ENCODE results near the gene CCL23.

The CCL23 gene

GRCh38 chr17:36008998-36009665 is 8.6 kb downstream of the CCL23 start:
- TF ChIP-seq CTCF (IDR thresholded peaks at IDR 0.05; ENCODE audit: low read depth, low read length): peak; percentile 59
- no peak overlapping the region for H3K4me3 ChIP-seq (replicated peaks in 1 of 2; ENCODE audit: low read depth in 2 of 2, low read length in 2 of 2)
- peak; percentile 21 to 47 for DNase-seq (ENCODE audit: low read depth in 2 of 2)

DNA sequence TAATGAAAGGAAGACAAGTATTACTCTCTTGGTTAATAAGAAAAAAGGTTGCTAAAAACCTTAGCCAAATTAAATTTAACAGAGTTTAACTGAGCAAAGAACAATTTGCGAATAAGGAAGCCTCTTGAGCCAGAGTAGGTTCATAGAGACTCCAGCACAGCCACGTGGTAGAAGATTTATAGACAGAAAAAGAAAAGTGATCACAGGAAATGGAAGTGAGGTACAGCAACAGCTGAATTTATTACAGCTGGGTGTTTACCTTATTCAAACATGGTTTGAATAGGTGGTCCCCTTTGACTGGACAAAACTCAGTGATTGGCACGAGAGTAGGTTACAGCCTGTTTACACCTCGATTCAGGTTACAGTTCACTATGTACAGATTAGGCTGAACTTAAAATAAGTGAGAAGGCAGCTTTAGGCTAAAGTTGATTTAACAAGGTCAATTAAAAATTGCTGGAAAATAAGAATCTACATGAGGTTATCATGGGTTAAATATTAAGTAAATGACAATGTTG is 13.1 kb downstream of the CCL23 start:
- TF ChIP-seq CTCF (IDR thresholded peaks at IDR 0.05; ENCODE audit: low read depth, low read length): no peak
- H3K4me3 ChIP-seq (replicated peaks in 1 of 2; ENCODE audit: low read depth in 2 of 2, low read length in 2 of 2): no peak overlapping the region
- DNase-seq (ENCODE audit: low read depth in 2 of 2): no peak

DNA sequence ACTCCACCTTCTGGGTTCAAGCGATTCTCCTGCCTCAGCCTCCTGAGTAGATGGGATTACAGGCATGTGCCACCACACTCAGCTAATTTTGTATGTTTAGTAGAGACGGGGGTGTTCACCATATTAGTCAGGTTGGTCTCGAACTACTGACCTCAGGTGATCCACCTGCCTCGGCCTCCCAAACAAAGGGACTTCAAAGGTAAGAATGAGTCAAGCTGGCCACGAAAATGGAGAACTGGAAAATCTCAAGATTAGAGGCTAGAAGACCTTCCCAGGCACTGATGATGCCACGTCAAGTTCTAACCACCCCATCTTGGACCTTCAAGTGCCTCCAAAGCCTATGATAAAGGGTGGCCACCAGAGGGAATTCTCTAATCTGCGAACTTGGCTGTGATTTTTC is 15.1 kb downstream of the CCL23 start:
- no peak for TF ChIP-seq CTCF (IDR thresholded peaks at IDR 0.05; ENCODE audit: low read depth, low read length)
- no peak overlapping the region for H3K4me3 ChIP-seq (replicated peaks in 1 of 2; ENCODE audit: low read depth in 2 of 2, low read length in 2 of 2)
- no peak for DNase-seq (ENCODE audit: low read depth in 2 of 2)

GRCh38 chr17:36001862-36002603 is 15.7 kb downstream of the CCL23 start:
- TF ChIP-seq CTCF (IDR thresholded peaks at IDR 0.05; ENCODE audit: low read depth, low read length): no peak
- H3K4me3 ChIP-seq (replicated peaks in 1 of 2; ENCODE audit: low read depth in 2 of 2, low read length in 2 of 2): no peak overlapping the region
- no peak for DNase-seq (ENCODE audit: low read depth in 2 of 2)

DNA sequence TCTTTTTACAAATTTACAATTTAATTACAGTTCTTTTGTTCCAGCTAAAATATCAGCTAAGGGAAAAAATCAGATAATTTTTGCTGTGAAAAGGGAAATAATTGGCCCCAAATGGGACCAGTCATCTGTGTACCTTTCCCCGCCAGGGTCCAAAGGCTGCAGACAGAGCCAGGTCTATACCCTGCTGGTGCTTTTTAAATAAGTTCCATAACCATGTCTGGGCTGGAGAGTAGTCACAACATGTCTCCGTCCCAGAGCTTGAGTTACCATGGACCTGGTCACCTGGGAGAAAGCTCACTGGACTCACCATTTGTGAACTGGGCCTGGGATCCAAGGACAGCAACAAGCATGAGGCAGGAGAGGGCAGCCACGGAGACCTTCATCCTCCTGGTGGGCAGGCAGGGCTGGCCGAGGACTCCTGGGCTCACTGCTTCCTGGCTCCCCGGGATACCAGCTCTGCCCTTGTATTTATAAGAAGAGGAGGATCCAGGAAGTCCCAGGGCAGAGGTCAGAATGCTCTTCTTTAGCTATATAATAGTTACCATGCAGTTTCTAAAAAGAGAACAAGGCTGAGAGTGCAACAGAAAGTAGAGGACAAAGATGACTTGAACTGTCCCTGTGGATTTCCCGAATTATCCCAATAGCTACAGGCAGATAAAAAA is 16.5 kb downstream of the CCL23 start, which contains the start of gene CCL15:
Gene CCL15, minus strand, starts transcription at position 444 of the 662 bp plus-strand sequence. Its CDS starts 61 bp downstream, at position 383.
- no peak for DNase-seq (ENCODE audit: low read depth in 2 of 2)
- no peak for TF ChIP-seq CTCF (IDR thresholded peaks at IDR 0.05; ENCODE audit: low read depth, low read length)
- no peak within 1 kb of the TSS for H3K4me3 ChIP-seq (replicated peaks in 1 of 2; ENCODE audit: low read depth in 2 of 2, low read length in 2 of 2)

DNA sequence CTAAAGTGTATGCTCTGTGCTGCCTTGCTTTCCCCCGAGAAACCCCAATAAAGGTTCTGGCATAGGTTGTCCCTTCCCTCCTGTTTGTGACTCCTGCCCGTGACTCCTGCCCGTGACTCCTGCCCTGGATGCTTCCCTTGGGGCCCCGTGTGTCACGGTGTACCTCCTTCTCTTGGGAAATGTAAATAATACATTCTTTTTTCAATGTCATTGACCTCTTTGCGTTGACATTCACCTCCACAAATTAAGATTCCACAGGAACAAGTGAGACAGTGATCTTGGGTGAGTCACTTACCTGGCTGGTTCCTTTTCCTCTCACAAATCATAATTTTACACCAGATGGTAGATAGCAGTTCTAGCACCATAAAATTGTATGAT is 17.1 kb downstream of the CCL23 start:
- DNase-seq (ENCODE audit: low read depth in 2 of 2): no peak
- no peak overlapping the region for H3K4me3 ChIP-seq (replicated peaks in 1 of 2; ENCODE audit: low read depth in 2 of 2, low read length in 2 of 2)
- no peak for TF ChIP-seq CTCF (IDR thresholded peaks at IDR 0.05; ENCODE audit: low read depth, low read length)
